ENCODE data around the gene PROCA1. TPM values are rescaled to one million over a fixed set of nuclear protein-coding genes. Genes with fewer than 3 reads are reported as not detected.

PROCA1 gene
- total RNA-seq, 1 experiment from 2014 or later = 1.1 TPM

DNA sequence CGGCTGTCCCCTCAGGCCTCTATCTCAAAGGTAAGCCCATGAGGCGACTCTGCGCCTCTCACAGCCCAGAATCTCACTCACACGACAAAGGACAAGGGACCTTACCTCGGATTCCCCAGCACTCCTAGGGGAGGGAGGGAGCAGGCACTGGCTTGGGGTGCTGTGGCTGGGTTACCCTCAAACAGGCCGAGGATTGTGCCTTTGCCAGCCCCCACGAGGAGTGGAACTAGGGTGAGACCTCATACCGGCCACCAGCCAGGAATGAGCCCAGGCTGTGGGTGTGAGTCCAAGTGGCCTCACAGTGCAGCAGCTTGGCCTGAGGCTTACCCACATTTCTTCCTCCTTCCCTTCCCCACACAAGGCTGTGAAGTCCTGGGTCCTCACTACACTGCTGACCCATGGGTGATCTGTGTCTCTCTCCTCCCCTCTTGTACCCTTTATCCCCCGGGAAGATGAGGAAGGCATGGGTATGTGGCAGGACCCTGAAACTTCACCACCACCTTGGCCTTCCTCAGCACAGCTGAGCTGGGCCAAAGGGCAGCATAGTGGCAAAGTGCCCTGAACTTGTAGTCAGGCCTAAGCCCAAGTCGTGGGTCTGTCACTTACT, 5.9 kb downstream of the PROCA1 start:
- Mint-ChIP-seq H3K4me3 (ENCODE audit: unreplicated experiment) (no peak overlapping the region), H3K36me3 (ENCODE audit: insufficient read depth, unreplicated experiment) (peaks cover 25% of the 10 kb centered on the region), H3K27me3 (ENCODE audit: insufficient read depth, unreplicated experiment) (no peaks in the 10 kb centered on the region), H3K9me3 (ENCODE audit: unreplicated experiment) (no peaks in the 10 kb centered on the region), H3K4me1 (ENCODE audit: insufficient read depth, unreplicated experiment) (peaks cover 6% of the 10 kb centered on the region), H3K27ac (ENCODE audit: low read depth, unreplicated experiment) (no peak overlapping the region)
- TF ChIP-seq, protein P1, sequence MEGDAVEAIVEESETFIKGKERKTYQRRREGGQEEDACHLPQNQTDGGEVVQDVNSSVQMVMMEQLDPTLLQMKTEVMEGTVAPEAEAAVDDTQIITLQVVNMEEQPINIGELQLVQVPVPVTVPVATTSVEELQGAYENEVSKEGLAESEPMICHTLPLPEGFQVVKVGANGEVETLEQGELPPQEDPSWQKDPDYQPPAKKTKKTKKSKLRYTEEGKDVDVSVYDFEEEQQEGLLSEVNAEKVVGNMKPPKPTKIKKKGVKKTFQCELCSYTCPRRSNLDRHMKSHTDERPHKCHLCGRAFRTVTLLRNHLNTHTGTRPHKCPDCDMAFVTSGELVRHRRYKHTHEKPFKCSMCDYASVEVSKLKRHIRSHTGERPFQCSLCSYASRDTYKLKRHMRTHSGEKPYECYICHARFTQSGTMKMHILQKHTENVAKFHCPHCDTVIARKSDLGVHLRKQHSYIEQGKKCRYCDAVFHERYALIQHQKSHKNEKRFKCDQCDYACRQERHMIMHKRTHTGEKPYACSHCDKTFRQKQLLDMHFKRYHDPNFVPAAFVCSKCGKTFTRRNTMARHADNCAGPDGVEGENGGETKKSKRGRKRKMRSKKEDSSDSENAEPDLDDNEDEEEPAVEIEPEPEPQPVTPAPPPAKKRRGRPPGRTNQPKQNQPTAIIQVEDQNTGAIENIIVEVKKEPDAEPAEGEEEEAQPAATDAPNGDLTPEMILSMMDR (IDR thresholded peaks at IDR 0.05; ENCODE audit: unreplicated experiment) = no peak
- no peak for DNase-seq (ENCODE audit: unreplicated experiment)
- ChIA-PET CTCF (interaction anchor here (0.6 kb wide), 1 partner anchor 457 kb away, joined by 3 read pairs; no protein-coding TSS in a partner anchor), POLR2A (interaction anchor here (0.6 to 2.2 kb wide), 2 partner anchors 14 to 881 kb away, joined by 3 to 7 read pairs; partner anchors contain the start of gene RPL23A)
- BruUV-seq (replicated peaks) = no TSS peak
- intact Hi-C loops (cut with micrococcal nuclease) = no loop called here

DNA sequence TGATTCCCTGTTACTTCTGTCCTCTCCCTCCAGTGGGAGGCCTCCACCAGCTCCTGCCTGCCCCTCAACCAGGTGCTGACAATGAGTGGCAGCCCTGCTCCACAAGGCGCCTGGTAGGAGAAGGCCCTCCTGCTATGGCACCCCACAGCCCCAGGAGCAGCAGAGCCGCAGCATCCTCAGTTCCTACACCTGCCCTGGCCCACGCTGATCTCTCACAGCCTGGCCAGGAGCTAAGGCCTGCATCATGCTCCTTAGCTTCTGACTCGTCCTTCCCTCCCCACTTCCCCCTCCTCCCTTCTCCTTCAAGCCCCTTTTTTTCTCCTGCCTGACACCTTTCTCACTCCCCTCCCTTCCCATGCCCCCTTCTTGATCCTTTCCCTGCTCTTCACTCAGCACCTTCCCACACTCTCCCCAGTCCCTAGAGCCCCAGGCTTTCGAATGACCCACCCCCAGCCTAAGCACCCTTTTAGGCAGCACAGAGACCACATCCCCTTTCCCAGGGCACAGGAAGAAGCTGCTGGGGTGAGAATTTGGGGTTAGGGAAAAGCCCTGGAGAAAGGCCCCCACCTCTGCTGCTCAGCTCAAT, 6.5 kb downstream of the PROCA1 start:
- DNase-seq (ENCODE audit: unreplicated experiment) = no peak
- no TSS peak for BruUV-seq (replicated peaks)
- Mint-ChIP-seq H3K4me1 (ENCODE audit: insufficient read depth, unreplicated experiment) (no peaks in the 10 kb centered on the region), H3K36me3 (ENCODE audit: insufficient read depth, unreplicated experiment) (peaks cover 30% of the 10 kb centered on the region), H3K27me3 (ENCODE audit: insufficient read depth, unreplicated experiment) (no peaks in the 10 kb centered on the region), H3K9me3 (ENCODE audit: unreplicated experiment) (no peaks in the 10 kb centered on the region), H3K4me3 (ENCODE audit: unreplicated experiment) (no peak overlapping the region), H3K27ac (ENCODE audit: low read depth, unreplicated experiment) (no peak overlapping the region)
- ChIA-PET POLR2A (interaction anchor here (0.6 to 2.2 kb wide), 4 partner anchors 8 to 881 kb away, joined by 3 to 7 read pairs (median 3); partner anchors contain the start of gene RPL23A), CTCF (interaction anchor here (0.6 to 1.2 kb wide), 2 partner anchors 12 to 457 kb away, joined by 3 read pairs; no protein-coding TSS in a partner anchor)
- intact Hi-C loops (cut with micrococcal nuclease) = no loop called here
- TF ChIP-seq, protein P1 (IDR thresholded peaks at IDR 0.05; ENCODE audit: unreplicated experiment) = no peak

DNA sequence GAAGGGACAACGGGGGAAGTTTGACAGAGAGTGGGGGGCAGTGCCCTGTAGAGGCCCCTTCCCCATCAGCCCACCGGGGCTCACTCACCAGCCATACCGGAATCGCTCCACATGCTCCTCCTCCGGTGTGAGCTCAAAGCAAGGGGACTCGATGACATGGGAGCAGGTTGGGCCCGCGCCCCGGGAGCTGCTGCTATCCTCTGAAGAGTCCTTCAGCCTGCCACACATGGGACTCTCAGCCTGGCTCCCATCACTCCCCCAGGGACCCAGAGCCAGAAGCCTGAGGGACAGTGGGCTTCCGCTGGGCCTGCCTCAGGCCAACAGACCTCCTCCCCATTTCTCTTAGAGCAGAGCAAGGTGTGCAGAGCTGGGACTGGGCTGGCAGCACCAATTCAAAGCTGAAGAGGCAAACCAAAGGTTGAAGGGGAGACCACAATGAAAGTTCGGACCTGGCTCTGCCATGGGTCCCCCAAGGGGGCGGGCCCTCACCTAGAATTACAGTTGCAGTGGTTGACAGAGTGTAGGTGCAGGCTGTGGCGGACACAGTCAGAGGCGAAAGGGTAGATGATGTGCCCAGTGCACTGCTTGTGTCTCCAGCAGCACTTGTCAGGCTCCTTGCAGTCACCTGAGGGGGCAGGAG, 7.3 kb downstream of the PROCA1 start:
- BruUV-seq (replicated peaks) = no TSS peak
- H3K27ac Mint-ChIP-seq (ENCODE audit: low read depth, unreplicated experiment) = no peak overlapping the region
- no peaks in the 10 kb centered on the region for H3K27me3 Mint-ChIP-seq (ENCODE audit: insufficient read depth, unreplicated experiment)
- intact Hi-C loops (cut with micrococcal nuclease) = no loop called here
- no peak overlapping the region for H3K4me3 Mint-ChIP-seq (ENCODE audit: unreplicated experiment)
- H3K4me1 Mint-ChIP-seq (ENCODE audit: insufficient read depth, unreplicated experiment) = no peaks in the 10 kb centered on the region
- no peak for DNase-seq (ENCODE audit: unreplicated experiment)
- peaks cover 39% of the 10 kb centered on the region for H3K36me3 Mint-ChIP-seq (ENCODE audit: insufficient read depth, unreplicated experiment)
- ChIA-PET POLR2A (interaction anchor here (0.6 to 1.2 kb wide), 3 partner anchors 9 to 754 kb away, joined by 3 read pairs; partner anchors contain the start of gene RPL23A), CTCF (interaction anchor here (1.2 kb wide), 1 partner anchor 12 kb away, joined by 3 read pairs; no protein-coding TSS in a partner anchor)
- TF ChIP-seq, protein P1 (IDR thresholded peaks at IDR 0.05; ENCODE audit: unreplicated experiment) = no peak
- H3K9me3 Mint-ChIP-seq (ENCODE audit: unreplicated experiment) = no peaks in the 10 kb centered on the region

DNA sequence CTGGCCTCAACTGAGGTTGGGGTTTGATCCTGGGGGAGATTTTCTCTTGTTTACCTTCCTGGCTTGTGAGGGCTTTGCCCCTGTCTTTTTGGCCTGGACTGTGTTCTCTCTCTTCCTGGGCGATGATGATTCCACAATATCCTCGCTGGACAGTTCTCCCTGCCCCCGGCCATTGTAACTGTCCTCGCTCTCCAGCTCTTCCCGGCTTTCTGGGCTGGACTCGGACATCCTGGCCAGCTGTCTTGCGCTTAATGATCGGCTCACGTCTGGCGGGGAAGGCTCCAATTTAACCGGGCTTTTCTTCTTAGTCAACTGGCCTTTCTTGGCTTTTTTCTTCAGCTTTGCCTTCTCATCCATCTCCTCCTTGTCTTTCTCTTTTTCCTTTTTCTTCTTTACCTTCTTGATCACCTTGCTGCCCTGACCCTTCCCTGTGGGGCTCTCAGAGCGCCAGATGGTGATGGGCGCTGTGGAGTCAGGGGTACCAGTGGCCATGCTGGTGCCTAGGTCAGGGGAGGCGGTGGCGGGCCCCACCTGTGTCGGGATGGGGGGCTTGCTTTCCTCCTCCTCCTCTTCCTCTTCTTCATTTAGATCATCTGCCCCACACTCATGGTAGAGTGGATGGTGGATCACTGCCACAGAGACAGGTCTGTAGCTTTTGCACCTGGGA, 8.0 kb downstream of the PROCA1 start:
- intact Hi-C loops (cut with micrococcal nuclease) = no loop called here
- POLR2A ChIA-PET = interaction anchor here (0.6 to 1.6 kb wide), 4 partner anchors 9 to 755 kb away, joined by 3 to 6 read pairs (median 3); partner anchors contain the start of genes BLTP2 and RPL23A
- no peaks in the 10 kb centered on the region for H3K9me3 Mint-ChIP-seq (ENCODE audit: unreplicated experiment)
- CTCF ChIA-PET = no interaction called here
- no peak overlapping the region for H3K4me3 Mint-ChIP-seq (ENCODE audit: unreplicated experiment)
- TF ChIP-seq, protein P1 (IDR thresholded peaks at IDR 0.05; ENCODE audit: unreplicated experiment) = no peak
- H3K27ac Mint-ChIP-seq (ENCODE audit: low read depth, unreplicated experiment) = no peak overlapping the region
- BruUV-seq (replicated peaks) = no TSS peak
- no peaks in the 10 kb centered on the region for H3K4me1 Mint-ChIP-seq (ENCODE audit: insufficient read depth, unreplicated experiment)
- H3K36me3 Mint-ChIP-seq (ENCODE audit: insufficient read depth, unreplicated experiment) = peaks cover 45% of the 10 kb centered on the region
- no peaks in the 10 kb centered on the region for H3K27me3 Mint-ChIP-seq (ENCODE audit: insufficient read depth, unreplicated experiment)
- DNase-seq (ENCODE audit: unreplicated experiment) = no peak

Measured in MCF 10A (cell line).